Esophagus squamous epithelium (tissue), 4 donors: Measurements from ENCODE around the gene CCDC102B.

Source experiments
- CTCF ChIP-seq, 6 experiments: fragments of 450-650 bp in 4 of 6; fragments of 200-600 bp in 2 of 6; sonication (generic) in 2 of 6; IDR thresholded peaks; one replicate each; pipeline ENCODE4 v1.5.1; 2016 to 2019; ENCODE audit warnings: antibody characterized with exemption in 6 of 6, mild to moderate bottlenecking in 4 of 6, moderate library complexity in 4 of 6
- POLR2A ChIP-seq, 4 donors: fragments of 450-650 bp; IDR thresholded peaks; one replicate each; pipeline ENCODE4 v1.6.1; 2017; ENCODE audit warnings: antibody characterized with exemption in 4 of 4, mild to moderate bottlenecking in 4 of 4, moderate library complexity in 3 of 4

DNA sequence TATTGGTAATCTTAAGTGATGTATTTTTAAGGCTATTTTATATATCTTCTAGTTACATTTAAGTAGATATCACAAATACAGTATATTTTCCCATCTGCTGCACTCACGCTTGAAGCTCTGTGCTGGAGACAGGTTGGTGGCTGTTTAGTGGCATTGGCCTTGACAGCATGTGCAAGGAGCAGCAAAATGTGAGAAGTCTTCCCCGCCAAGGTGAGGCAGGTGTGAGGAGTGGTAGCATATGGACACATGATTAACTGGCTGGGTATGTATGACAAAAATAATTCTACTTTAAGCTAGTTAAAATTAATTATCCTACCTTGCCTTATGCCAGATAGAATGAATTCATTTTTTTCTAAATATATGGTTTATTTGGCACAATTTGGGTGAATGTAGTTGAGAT, 117.2 kb downstream of the CCDC102B start:
- TF ChIP-seq CTCF (IDR thresholded peaks at IDR 0.05) (no peak), POLR2A (IDR thresholded peaks at IDR 0.05) (no peak)
